Lung (tissue), 12 donors: ENCODE measurements around the gene SLC41A3. TPM values are rescaled to one million over a fixed set of nuclear protein-coding genes. Genes with fewer than 3 reads are reported as not detected.

Source experiments
- ATAC-seq: fragments of 200-7000 bp; cut with Tn5 transposase; one replicate; pipeline ENCODE4 v1.9.1; 2020; ENCODE audit warnings: moderate number of reproducible peaks; ENCODE audit not compliant: insufficient read depth, low FRiP score
- DNase-seq, 3 donors: peaks; one replicate each; pipeline ENCODE4 v3.0.0-alpha.2; 2013 to 2017
- H3K27ac ChIP-seq, 2 donors: one replicate each; pipeline ENCODE4 v1.5.1; 2013; ENCODE audit warnings: mild to moderate bottlenecking in 2 of 2, moderate library complexity in 2 of 2, control low read depth in 1 of 2, inconsistent platforms in 1 of 2, low read depth in 1 of 2, low read length in 1 of 2
- H3K27me3 ChIP-seq, 3 donors: one replicate each; pipeline ENCODE4 v1.5.1; 2013; ENCODE audit warnings: low read length in 2 of 3; ENCODE audit not compliant: control insufficient read depth in 3 of 3, insufficient read depth in 3 of 3
- H3K36me3 ChIP-seq, 4 donors: one replicate each; pipeline ENCODE4 v1.5.1; 2013; ENCODE audit warnings: low read length in 4 of 4, mild to moderate bottlenecking in 1 of 4, moderate library complexity in 1 of 4; ENCODE audit not compliant: control insufficient read depth in 4 of 4, insufficient read depth in 4 of 4
- H3K4me1 ChIP-seq, 5 donors: one replicate each; pipeline ENCODE4 v1.5.1; 2013; ENCODE audit warnings: low read length in 5 of 5, mild to moderate bottlenecking in 2 of 5, moderate library complexity in 1 of 5; ENCODE audit not compliant: control insufficient read depth in 5 of 5, insufficient read depth in 5 of 5
- H3K4me3 ChIP-seq: one replicate; pipeline ENCODE4 v1.5.1; 2013; ENCODE audit warnings: mild to moderate bottlenecking, control low read depth, moderate library complexity
- H3K9ac ChIP-seq, 2 donors: one replicate each; pipeline ENCODE4 v1.5.1; 2013; ENCODE audit warnings: low read length in 2 of 2, control low read depth in 1 of 2; ENCODE audit not compliant: insufficient read depth in 1 of 2
- H3K9me3 ChIP-seq, 4 donors: one replicate each; pipeline ENCODE4 v1.5.1; 2013; ENCODE audit warnings: low read length in 3 of 4, mild to moderate bottlenecking in 1 of 4, moderate library complexity in 1 of 4; ENCODE audit not compliant: control insufficient read depth in 4 of 4, insufficient read depth in 3 of 4
- CTCF ChIP-seq: IDR thresholded peaks from 2 replicates; pipeline ENCODE4 v1.5.1; 2012; ENCODE audit warnings: mild to moderate bottlenecking; ENCODE audit errors: control extremely low read depth, extremely low read depth
- WGBS, 2 donors: extraction: QIAGEN DNeasy Blood & Tissue Kit; methylation state at CpG; one replicate each; pipeline ENCODE4 v1.1.7; 2013; 5-methylcytosine and 5-hydroxymethylcytosine counted together
- polyA plus RNA-seq, 2 donors: library from polyadenylated mRNA; stranded (reverse); fragments of 200-250 nt; gene quantifications; one replicate each; pipeline ENCODE4 v1.2.1, GENCODE V29; 2013
- total RNA-seq, 2 donors: library from RNA; depleted of rRNA in 1 of 2; stranded (reverse); fragments of >200 nt in 1 of 2; gene quantifications; one replicate each; pipeline ENCODE4 v1.2.1, GENCODE V29; 2014 to 2021
- donor health status: control.
- donor health status: control.
- donor health status: Bipolar disorder and iron deficiency.
- donor health status: healthy.
- donor health status: DM: yes; HTN: yes; CAD: no.

The SLC41A3 gene
- total and polyA plus RNA-seq, 4 donors, result 16.9 to 50.2 (median 34.8) TPM

GRCh38 chr3:126110431-126111125 lies 26.7 kb upstream of the SLC41A3 start:
- no peak overlapping the region for H3K27ac ChIP-seq
- no peaks in the 10 kb centered on the region for H3K27me3 ChIP-seq
- no peaks in the 10 kb centered on the region for H3K36me3 ChIP-seq
- no peak overlapping the region for H3K4me3 ChIP-seq
- ATAC-seq (no peak), DNase-seq (no peak)
- TF ChIP-seq CTCF, result no peak
- H3K9ac ChIP-seq, result no peak overlapping the region
- H3K9me3 ChIP-seq, result no peaks in the 10 kb centered on the region
- no peaks in the 10 kb centered on the region for H3K4me1 ChIP-seq
- 89 to 91% methylated on average over 12 of the region's 12 CpGs for WGBS, 2 donors

- WGBS, 2 donors, result 94 to 95% methylated on average over 10 of the region's 10 CpGs
- DNase-seq, result no peak
- H3K27ac ChIP-seq, result no peak overlapping the region
- no peak overlapping the region for H3K9ac ChIP-seq
- TF ChIP-seq CTCF, result no peak
- H3K36me3 ChIP-seq, result no peaks in the 10 kb centered on the region
- H3K4me1 ChIP-seq, result no peaks in the 10 kb centered on the region
- H3K27me3 ChIP-seq, result no peaks in the 10 kb centered on the region
- no peaks in the 10 kb centered on the region for H3K9me3 ChIP-seq
- no peak overlapping the region for H3K4me3 ChIP-seq
- no peak for ATAC-seq
These were observed 25.9 kb upstream of the SLC41A3 start for GRCh38 chr3:126109880-126110235.

- no peak overlapping the region for H3K4me3 ChIP-seq
- WGBS, 2 donors, result 91 to 95% methylated on average over 13 of the region's 13 CpGs
- no peak for TF ChIP-seq CTCF
- DNase-seq, result no peak
- ATAC-seq, result no peak
- no peak overlapping the region for H3K27ac ChIP-seq
- H3K4me1 ChIP-seq, result no peaks in the 10 kb centered on the region
- no peak overlapping the region for H3K9ac ChIP-seq
- no peaks in the 10 kb centered on the region for H3K36me3 ChIP-seq
- no peaks in the 10 kb centered on the region for H3K9me3 ChIP-seq
- no peaks in the 10 kb centered on the region for H3K27me3 ChIP-seq
These were observed 25.4 kb upstream of the SLC41A3 start for GRCh38 chr3:126109146-126109879.

GRCh38 chr3:126108676-126109050 lies 24.7 kb upstream of the SLC41A3 start:
- 91 to 92% methylated on average over 5 of the region's 5 CpGs for WGBS, 2 donors
- Histone ChIP-seq H3K9me3 (no peaks in the 10 kb centered on the region), H3K36me3 (no peaks in the 10 kb centered on the region), H3K27ac (no peak overlapping the region), H3K27me3 (no peaks in the 10 kb centered on the region), H3K9ac (no peak overlapping the region), H3K4me3 (no peak overlapping the region), H3K4me1 (no peaks in the 10 kb centered on the region)
- DNase-seq, result no peak
- no peak for TF ChIP-seq CTCF
- ATAC-seq, result no peak
